HEK293 (cell line): ENCODE results near the gene NOC4L.
A peak's percentile ranks its signal among the peaks of the same experiment; 100 is the strongest.

ENCODE experiments used
- KLF10 ChIP-seq: fragments of 450-650 bp; IDR thresholded peaks from 2 replicates; pipeline ENCODE4 v1.5.1; 2018; ENCODE audit warnings: missing biosample characterization, mild to moderate bottlenecking, missing genetic modification characterization
- OSR2 ChIP-seq: fragments of 450-650 bp; formaldehyde crosslinking; IDR thresholded peaks from 2 replicates; pipeline ENCODE4 v1.5.1; 2016; ENCODE audit warnings: missing biosample characterization, missing genetic modification characterization
- ZNF24 ChIP-seq: fragments of 450-650 bp; formaldehyde crosslinking; IDR thresholded peaks from 2 replicates; pipeline ENCODE4 v1.5.1; 2016; ENCODE audit warnings: missing biosample characterization, missing genetic modification characterization
- ZNF274 ChIP-seq, 2 experiments: fragments of 200-500 bp in 1 of 2; fragments of 450-650 bp in 1 of 2; sonication (Bioruptor generic) in 1 of 2; formaldehyde crosslinking in 1 of 2; IDR thresholded peaks; 2 replicates each; pipeline versions ENCODE4 v1.5.1 to v1.6.1; 2014 to 2016; ENCODE audit warnings: borderline replicate concordance in 1 of 2, inconsistent platforms in 1 of 2, low read length in 1 of 2, missing biosample characterization in 1 of 2, missing genetic modification characterization in 1 of 2
- ZNF561 ChIP-seq: fragments of 450-650 bp; IDR thresholded peaks from 2 replicates; pipeline ENCODE4 v1.5.1; 2018; ENCODE audit warnings: missing biosample characterization, missing genetic modification characterization, borderline replicate concordance
- ZNF768 ChIP-seq: fragments of 450-650 bp; formaldehyde crosslinking; IDR thresholded peaks from 2 replicates; pipeline ENCODE4 v1.5.1; 2018; ENCODE audit warnings: missing biosample characterization, mild to moderate bottlenecking, missing genetic modification characterization
- ZXDB ChIP-seq: fragments of 450-650 bp; formaldehyde crosslinking; IDR thresholded peaks from 2 replicates; pipeline ENCODE4 v1.5.1; 2016; ENCODE audit warnings: missing biosample characterization, missing genetic modification characterization
- TF ChIP-seq, protein P1 (sequence below): fragments of 450-650 bp; formaldehyde crosslinking; IDR thresholded peaks from 2 replicates; pipeline ENCODE4 v1.5.1; 2016; ENCODE audit warnings: missing biosample characterization, missing genetic modification characterization
- TF ChIP-seq, protein P2 (sequence below): fragments of 450-650 bp; formaldehyde crosslinking; IDR thresholded peaks from 2 replicates; pipeline ENCODE4 v1.5.1; 2017; ENCODE audit warnings: missing biosample characterization, mild to moderate bottlenecking, missing genetic modification characterization, moderate library complexity
- TF ChIP-seq, protein P3 (sequence below): fragments of 450-650 bp; formaldehyde crosslinking; IDR thresholded peaks from 2 replicates; pipeline ENCODE4 v1.5.1; 2016; ENCODE audit warnings: missing biosample characterization, missing genetic modification characterization
- TF ChIP-seq, protein P4 (sequence below): fragments of 450-650 bp; formaldehyde crosslinking; IDR thresholded peaks from 2 replicates; pipeline ENCODE4 v1.5.1; 2016; ENCODE audit warnings: missing biosample characterization, missing genetic modification characterization, low read depth
- TF ChIP-seq, protein P5 (sequence below): fragments of 450-650 bp; formaldehyde crosslinking; IDR thresholded peaks from 2 replicates; pipeline ENCODE4 v1.5.1; 2016; ENCODE audit warnings: missing biosample characterization, missing genetic modification characterization
- TF ChIP-seq, protein P6 (sequence below): fragments of 450-650 bp; formaldehyde crosslinking; IDR thresholded peaks from 2 replicates; pipeline ENCODE4 v1.5.1; 2016; ENCODE audit warnings: missing biosample characterization, missing genetic modification characterization

DNA sequence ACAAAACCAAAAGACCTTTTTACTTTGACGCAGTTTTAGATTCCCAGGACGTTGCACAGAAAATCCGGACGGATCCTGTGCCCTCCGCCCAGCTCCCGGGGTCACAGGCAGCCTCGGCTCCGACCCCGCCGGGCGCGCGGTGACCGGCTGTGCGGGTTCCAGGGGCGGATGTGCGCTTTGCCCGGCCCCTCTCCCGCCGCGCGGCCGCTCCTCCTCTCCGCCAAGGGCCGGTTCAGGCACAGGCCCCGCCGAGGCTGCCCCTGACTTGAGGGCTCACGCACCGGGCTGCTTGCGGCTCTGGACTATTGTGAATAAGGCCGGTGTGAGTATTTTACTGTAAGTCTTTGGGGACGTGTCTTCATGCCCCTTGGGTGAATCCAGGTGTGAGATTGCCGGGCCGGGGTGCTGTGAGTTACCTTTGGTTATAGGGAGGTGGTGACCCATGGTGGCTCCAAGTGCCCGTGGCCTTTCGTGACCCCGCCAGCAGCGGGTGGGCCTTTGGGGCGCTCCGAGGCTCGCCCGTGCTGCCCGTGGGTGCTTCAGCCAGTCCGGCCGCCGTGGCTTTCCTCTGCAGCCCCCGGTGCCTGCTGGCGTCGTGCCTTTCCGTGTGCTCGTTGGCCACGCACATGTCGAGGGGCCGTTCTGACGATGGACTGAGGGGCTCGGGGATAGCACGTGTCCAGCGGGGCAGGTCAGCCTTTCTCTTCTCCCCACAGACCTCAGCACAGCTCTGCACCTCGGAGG, 45.9 kb downstream of the NOC4L start:
- TF ChIP-seq, protein P1, sequence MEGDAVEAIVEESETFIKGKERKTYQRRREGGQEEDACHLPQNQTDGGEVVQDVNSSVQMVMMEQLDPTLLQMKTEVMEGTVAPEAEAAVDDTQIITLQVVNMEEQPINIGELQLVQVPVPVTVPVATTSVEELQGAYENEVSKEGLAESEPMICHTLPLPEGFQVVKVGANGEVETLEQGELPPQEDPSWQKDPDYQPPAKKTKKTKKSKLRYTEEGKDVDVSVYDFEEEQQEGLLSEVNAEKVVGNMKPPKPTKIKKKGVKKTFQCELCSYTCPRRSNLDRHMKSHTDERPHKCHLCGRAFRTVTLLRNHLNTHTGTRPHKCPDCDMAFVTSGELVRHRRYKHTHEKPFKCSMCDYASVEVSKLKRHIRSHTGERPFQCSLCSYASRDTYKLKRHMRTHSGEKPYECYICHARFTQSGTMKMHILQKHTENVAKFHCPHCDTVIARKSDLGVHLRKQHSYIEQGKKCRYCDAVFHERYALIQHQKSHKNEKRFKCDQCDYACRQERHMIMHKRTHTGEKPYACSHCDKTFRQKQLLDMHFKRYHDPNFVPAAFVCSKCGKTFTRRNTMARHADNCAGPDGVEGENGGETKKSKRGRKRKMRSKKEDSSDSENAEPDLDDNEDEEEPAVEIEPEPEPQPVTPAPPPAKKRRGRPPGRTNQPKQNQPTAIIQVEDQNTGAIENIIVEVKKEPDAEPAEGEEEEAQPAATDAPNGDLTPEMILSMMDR: no peak
- TF ChIP-seq, protein P2, sequence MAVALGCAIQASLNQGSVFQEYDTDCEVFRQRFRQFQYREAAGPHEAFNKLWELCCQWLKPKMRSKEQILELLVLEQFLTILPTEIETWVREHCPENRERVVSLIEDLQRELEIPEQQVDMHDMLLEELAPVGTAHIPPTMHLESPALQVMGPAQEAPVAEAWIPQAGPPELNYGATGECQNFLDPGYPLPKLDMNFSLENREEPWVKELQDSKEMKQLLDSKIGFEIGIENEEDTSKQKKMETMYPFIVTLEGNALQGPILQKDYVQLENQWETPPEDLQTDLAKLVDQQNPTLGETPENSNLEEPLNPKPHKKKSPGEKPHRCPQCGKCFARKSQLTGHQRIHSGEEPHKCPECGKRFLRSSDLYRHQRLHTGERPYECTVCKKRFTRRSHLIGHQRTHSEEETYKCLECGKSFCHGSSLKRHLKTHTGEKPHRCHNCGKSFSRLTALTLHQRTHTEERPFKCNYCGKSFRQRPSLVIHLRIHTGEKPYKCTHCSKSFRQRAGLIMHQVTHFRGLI (tag by site-specific recombination): no peak
- TF ChIP-seq ZXDB (tag by site-specific recombination): peak; percentile 68
- no peak for TF ChIP-seq ZNF274 (IDR thresholded peaks at IDR 0.05; ENCODE audit: low read length)
- TF ChIP-seq ZNF274 (tag by site-specific recombination; IDR thresholded peaks at IDR 0.05; ENCODE audit: borderline replicate concordance): no peak
- TF ChIP-seq OSR2: no peak
- no peak for TF ChIP-seq ZNF561 (tag by site-specific recombination)
- TF ChIP-seq, protein P3, sequence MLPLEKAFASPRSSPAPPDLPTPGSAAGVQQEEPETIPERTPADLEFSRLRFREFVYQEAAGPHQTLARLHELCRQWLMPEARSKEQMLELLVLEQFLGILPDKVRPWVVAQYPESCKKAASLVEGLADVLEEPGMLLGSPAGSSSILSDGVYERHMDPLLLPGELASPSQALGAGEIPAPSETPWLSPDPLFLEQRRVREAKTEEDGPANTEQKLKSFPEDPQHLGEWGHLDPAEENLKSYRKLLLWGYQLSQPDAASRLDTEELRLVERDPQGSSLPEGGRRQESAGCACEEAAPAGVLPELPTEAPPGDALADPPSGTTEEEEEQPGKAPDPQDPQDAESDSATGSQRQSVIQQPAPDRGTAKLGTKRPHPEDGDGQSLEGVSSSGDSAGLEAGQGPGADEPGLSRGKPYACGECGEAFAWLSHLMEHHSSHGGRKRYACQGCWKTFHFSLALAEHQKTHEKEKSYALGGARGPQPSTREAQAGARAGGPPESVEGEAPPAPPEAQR (tag by site-specific recombination): no peak
- no peak for TF ChIP-seq ZNF24 (tag by site-specific recombination)
- no peak for TF ChIP-seq ZNF768 (tag by site-specific recombination)
- TF ChIP-seq, protein P4, sequence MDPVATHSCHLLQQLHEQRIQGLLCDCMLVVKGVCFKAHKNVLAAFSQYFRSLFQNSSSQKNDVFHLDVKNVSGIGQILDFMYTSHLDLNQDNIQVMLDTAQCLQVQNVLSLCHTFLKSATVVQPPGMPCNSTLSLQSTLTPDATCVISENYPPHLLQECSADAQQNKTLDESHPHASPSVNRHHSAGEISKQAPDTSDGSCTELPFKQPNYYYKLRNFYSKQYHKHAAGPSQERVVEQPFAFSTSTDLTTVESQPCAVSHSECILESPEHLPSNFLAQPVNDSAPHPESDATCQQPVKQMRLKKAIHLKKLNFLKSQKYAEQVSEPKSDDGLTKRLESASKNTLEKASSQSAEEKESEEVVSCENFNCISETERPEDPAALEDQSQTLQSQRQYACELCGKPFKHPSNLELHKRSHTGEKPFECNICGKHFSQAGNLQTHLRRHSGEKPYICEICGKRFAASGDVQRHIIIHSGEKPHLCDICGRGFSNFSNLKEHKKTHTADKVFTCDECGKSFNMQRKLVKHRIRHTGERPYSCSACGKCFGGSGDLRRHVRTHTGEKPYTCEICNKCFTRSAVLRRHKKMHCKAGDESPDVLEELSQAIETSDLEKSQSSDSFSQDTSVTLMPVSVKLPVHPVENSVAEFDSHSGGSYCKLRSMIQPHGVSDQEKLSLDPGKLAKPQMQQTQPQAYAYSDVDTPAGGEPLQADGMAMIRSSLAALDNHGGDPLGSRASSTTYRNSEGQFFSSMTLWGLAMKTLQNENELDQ (tag by site-specific recombination): no peak
- TF ChIP-seq, protein P5, sequence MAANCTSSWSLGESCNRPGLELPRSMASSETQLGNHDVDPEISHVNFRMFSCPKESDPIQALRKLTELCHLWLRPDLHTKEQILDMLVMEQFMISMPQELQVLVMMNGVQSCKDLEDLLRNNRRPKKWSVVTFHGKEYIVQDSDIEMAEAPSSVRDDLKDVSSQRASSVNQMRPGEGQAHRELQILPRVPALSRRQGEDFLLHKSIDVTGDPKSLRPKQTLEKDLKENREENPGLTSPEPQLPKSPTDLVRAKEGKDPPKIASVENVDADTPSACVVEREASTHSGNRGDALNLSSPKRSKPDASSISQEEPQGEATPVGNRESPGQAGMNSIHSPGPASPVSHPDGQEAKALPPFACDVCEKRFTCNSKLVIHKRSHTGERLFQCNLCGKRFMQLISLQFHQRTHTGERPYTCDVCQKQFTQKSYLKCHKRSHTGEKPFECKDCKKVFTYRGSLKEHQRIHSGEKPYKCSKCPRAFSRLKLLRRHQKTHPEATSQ: no peak
- TF ChIP-seq KLF10 (tag by site-specific recombination): no peak
- TF ChIP-seq, protein P6, sequence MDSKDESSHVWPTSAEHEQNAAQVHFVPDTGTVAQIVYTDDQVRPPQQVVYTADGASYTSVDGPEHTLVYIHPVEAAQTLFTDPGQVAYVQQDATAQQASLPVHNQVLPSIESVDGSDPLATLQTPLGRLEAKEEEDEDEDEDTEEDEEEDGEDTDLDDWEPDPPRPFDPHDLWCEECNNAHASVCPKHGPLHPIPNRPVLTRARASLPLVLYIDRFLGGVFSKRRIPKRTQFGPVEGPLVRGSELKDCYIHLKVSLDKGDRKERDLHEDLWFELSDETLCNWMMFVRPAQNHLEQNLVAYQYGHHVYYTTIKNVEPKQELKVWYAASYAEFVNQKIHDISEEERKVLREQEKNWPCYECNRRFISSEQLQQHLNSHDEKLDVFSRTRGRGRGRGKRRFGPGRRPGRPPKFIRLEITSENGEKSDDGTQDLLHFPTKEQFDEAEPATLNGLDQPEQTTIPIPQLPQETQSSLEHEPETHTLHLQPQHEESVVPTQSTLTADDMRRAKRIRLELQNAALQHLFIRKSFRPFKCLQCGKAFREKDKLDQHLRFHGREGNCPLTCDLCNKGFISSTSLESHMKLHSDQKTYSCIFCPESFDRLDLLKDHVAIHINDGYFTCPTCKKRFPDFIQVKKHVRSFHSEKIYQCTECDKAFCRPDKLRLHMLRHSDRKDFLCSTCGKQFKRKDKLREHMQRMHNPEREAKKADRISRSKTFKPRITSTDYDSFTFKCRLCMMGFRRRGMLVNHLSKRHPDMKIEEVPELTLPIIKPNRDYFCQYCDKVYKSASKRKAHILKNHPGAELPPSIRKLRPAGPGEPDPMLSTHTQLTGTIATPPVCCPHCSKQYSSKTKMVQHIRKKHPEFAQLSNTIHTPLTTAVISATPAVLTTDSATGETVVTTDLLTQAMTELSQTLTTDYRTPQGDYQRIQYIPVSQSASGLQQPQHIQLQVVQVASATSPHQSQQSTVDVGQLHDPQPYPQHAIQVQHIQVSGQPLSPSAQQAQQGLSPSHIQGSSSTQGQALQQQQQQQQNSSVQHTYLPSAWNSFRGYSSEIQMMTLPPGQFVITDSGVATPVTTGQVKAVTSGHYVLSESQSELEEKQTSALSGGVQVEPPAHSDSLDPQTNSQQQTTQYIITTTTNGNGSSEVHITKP (tag by site-specific recombination): no peak
